ENCODE results near the gene MYO6.
"Not testable (repeated sequence)": the region's sequence is repeated elsewhere in the genome, so short reads cannot be mapped to it uniquely, and the experiment has no call there.

MYO6 gene

GRCh38 chr6:75893776-75894152 is 144.7 kb downstream of the MYO6 start:
- DNase-seq, result no peak

DNA sequence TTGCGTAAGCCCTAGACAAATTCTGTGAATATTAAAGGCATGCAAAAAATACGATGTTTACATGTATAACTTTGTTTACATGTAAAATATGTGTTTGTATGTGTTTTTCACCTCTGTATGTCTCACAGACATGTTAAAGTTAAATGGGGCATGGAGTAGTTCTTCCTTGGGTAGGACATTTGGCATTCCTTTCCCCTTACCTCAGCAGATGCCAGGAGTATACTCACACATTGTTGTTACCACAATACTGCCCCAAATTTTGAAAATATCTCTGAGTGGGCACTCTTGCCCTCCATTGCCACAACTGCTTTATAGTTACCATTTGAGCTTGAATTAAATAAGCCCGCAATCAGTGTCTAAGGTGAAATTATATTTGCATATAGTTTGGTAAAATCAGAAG is 147.5 kb downstream of the MYO6 start:
- DNase-seq, result no peak

GRCh38 chr6:75900216-75900615 is 151.2 kb downstream of the MYO6 start:
- not testable (repeated sequence) for DNase-seq

DNA sequence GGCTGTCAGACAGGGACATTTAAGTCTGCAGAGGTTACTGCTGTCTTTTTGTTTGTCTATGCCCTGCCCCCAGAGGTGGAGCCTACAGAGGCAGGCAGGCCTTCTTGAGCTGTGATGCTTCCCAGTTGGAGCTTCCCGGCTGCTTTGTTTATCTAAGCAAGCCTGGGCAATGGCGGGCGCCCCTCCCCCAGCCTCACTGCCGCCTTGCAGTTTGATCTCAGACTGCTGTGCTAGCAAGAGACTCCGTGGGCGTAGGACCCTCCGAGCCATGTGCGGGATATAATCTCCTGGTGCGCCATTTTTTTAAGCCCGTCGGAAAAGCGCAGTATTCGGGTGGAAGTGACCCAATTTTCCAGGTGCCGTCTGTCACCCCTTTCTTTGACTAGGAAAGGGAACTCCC is 156.1 kb downstream of the MYO6 start:
- DNase-seq, result not testable (repeated sequence)

- DNase-seq, result no peak
Measured at GRCh38 chr6:75906871-75907270, 157.8 kb downstream of the MYO6 start.

DNA sequence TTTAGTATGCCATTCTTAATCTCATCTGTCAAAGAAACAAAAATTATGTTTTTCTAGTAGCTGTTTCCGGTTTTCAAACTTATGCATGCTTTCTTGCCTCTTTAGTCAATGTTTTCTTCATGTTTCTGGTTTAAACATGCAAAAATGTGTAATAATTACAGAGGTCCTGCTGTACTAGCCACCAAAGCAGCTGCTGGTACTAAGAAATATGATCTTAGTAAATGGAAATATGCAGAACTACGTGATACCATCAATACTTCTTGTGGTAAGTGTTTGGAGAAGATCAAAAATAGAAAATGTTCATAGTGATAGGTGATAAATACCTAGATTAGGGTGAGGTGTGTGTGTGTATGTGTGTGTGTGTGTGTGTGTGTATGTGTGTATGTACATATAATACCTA is 158.4 kb downstream of the MYO6 start:
- DNase-seq, result no peak

DNA sequence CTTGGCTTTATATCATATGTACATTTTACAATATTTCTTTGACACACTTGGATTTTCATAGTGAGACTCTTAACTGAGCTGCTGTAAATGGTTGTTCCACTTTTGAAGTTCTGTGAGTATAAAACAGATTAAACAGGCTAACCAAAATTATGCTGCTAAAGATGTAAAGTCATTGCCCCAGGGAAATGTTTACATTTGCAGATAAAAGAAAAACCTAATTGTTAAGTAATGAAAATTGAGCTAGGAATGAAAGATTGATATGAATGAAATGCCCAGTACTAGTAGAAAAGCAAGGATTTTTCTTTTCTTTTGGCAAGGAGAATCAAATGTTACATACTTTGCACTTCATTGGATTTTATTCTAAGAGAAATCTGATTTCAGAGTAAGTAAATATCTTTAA is 164.0 kb downstream of the MYO6 start:
- DNase-seq, result no peak

- no peak for DNase-seq
Measured at GRCh38 chr6:75922226-75922625, 173.2 kb downstream of the MYO6 start.

DNA sequence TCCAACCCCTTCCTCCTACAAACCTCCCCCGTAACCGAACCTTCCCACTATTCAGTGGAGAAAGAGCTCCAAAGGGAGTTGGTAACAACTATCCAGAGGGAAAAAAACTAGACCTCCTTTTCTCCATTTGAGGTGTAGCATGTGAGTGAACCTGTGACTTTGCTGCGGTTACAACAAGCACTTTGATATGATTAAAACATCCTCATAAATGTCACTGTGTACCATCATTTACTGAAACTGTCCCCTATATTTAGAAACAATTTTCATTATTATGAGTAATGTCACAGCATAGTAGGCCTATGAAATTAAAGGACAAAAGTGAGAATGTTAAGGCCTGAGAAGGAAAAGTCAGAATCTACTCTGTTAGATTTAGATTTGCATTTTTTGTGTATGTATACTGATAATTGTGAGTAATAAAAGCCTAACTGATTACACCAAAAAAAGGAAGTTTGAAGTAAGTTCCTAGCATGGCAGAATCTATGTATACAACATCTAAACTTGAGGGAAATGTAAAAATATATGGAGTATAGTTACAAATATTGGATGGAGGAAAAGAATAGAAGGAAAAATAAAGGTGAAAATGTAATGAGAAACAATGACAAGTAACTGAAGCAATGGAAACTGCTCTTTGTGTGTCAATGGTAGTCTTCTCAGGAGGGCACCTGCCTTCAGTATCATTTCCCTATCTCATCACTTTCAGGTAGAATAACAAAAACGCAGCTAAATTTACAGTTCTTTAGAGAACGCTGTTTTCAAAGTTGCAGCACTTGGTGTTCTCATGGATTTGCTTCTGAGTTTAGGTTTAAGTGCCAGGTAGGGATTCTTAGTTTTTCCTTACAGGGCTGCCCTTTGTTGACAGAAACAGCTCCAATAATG is 177.5 kb downstream of the MYO6 start:
- DNase-seq, result no peak

DNA sequence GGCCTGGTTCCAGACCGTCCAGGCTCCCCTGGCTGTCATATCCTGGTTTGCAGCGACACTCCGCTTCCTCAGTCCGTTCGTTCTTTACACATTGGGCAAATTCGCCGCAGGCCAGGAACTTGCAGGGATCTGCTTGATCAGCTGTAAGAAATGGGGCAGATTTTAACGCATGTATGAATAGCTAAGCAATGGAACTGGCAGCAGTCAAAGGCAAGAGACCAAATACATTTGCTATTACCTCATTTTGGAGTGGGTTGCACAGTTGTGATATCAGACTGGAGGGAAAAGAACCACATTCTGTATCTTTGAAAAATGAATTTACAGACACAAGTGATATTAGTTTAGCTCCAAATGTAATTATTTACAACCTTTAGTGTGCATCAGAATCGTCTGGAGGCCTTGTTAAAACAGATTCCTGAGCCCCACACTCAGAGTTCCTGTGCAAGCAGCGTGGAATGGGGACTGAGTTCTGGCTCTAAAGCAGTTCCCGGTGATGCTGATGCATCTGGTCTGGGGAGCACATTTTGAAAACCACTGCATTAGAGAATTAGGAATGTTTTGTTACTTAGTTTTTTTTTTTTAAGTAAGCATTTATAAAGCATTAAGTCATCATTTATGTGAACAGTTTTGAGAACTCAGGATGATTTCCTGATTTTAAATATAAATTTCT is 182.1 kb downstream of the MYO6 start:
- no peak for DNase-seq

- no peak for DNase-seq
Measured at GRCh38 chr6:75932067-75932466, 183.0 kb downstream of the MYO6 start.

GRCh38 chr6:75933387-75933975 is 184.4 kb downstream of the MYO6 start:
- DNase-seq, result no peak

DNA sequence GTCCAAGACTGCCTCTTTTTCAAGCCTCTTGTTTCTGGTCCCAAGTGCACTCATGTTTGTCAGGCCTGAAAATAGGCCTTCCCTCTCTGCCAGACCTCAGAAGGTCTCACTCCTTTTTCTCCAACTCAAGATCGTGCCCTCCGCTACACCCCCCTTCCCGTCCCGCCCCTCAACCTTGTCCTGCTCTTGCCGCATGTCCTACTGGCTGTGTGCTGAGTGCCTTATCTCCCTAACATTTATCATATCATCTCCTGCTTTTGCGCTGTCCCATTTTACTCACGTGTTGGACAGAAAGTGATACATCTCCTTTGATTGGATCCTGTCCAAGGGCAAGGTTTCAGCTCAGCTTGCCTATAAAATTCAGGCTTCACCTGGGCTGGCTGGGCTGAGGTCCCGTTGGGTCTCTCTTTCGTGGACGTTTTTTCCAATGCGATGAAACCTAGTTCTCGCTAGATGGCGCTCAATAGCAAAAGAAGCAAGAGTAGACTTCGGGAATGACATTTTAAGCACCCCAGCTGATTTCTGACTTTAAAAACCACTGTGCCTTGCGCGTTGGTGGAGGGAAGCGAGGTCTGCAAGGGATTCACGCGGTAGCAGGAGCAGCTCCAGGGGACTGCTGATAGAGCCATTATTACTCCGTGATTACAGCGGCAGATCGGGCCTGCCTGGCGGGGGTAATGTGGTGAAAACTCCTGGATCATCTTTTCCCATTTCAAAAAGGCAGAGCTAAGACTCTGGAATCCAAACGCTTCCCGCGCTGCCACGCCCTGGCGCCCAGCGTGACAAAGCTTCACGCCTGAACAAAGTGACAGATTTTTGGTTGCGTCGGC is 185.8 kb downstream of the MYO6 start:
- DNase-seq, result no peak

DNA sequence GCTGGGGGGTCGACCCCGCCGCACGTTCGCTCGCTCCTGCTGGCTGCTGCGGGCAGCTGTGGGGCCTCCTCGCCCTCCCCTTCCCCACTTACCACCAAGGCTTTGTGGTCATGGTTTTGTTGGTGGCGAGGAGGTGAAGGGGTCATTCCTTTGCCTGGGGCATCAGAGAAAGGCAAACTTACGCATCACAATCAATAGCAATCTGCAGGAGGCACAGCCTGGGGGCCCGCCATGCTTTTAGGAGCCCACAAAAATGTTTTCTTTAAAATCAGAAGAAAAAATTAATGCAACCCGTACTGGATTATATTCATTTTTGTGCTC is 186.4 kb downstream of the MYO6 start:
- no peak for DNase-seq

- no peak for DNase-seq
Measured at GRCh38 chr6:75936682-75937081, 187.6 kb downstream of the MYO6 start.

- no peak for DNase-seq
Measured at GRCh38 chr6:75937846-75938245, 188.8 kb downstream of the MYO6 start.

GRCh38 chr6:75940564-75940963 is 191.5 kb downstream of the MYO6 start:
- DNase-seq, result no peak

DNA sequence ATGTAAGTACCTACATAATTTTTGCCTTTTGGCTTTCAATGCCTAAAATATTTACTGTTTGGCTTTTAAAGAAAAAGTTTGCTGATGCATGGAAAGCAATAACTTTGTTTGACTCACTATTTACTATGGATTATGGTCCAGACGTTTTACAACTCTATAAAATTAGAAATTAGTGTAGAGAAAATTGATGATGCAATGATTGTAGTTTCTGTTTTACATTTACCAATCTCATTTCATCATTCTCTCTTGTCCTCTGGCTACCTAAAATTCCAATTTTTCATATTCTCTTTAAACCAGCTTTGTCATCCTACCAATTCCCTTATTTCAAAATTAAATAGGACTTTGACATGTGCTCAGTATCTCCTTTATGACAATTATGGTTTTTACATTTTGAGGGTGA is 192.5 kb downstream of the MYO6 start:
- DNase-seq, result no peak

DNA sequence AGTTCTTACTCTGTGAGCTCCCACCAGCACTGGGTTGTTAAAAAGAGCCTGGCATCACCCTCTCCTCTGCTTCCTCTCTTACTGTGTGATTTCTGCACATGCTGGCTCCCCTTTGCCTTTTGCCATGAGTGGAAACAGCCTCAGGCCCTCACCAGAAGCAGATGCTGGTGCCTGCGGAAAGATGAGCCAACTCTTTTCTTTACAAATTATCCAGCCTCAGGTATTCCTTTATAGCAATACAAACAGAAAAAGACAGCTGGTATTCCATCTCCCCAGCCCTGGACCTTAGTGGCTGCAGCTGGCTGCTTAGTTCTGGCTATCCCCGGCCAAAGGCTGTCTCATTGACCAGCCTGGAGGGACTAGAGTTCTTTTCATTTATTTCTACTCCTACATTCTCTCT is 194.3 kb downstream of the MYO6 start:
- no peak for DNase-seq

- DNase-seq, result no peak
Measured at GRCh38 chr6:75946146-75946831, 197.2 kb downstream of the MYO6 start.

DNA sequence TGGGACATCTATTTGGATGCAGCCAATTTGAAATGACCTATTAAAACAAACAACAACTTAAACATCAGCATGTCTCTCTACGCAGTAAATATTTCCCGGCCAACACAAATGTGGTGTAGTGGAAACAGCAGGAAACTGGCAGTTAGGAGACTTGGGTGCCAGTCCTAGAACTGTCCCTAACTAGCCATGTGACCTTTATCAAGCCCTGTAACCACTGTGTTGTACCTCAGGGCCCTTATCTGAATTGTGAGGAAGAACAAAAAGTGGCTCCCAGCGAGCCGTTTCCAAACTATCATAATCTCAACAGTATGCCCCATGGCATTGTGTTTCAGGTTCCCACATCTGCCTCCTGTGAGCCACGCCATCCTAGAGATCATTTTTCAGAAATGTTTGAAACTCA is 198.9 kb downstream of the MYO6 start:
- DNase-seq, result no peak

GRCh38 chr6:75952128-75952527 is 203.1 kb downstream of the MYO6 start:
- DNase-seq, result no peak

DNA sequence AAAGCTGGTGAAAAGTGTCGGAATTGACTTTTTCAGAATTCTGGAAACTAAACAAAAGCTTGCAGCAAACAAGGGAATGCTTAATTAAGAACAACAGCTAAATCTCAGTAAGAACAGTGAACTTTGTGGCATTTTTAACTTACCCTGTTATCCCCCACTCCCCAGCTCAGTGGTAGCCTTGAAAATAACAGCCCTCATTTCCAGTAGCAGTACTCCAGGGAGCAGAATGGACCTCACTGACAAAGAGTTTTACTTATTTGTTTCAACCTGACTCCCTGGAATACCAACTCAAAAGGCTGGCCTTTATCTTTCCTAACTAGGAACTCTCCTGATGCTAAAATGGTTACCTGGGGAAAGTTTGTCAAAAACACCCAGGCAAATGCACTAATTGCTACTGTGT is 214.5 kb downstream of the MYO6 start:
- no peak for DNase-seq

Measured in NCI-H2081 treated with DMSO at 0.1 percent for 48 hours (cell line).